GM18520 (cell line): ENCODE results near the gene FRK.
A peak's percentile ranks its signal among the peaks of the same experiment; 100 is the strongest.

Source experiments
- ATAC-seq: cut with Tn5 transposase; IDR thresholded peaks from one replicate; pipeline ENCODE4 v1.9.1; 2021; ENCODE audit not compliant: unreplicated experiment

The FRK gene

GRCh38 chr6:116036075-116036773 is 24.5 kb downstream of the FRK start:
- ATAC-seq = no peak

- ATAC-seq = no peak
Observed at GRCh38 chr6:116035616-116036015, 25.1 kb downstream of the FRK start.

- ATAC-seq = no peak
Observed at GRCh38 chr6:116034327-116034726, 26.4 kb downstream of the FRK start.

- ATAC-seq = no peak
Observed at GRCh38 chr6:116033687-116034303, 26.9 kb downstream of the FRK start.

GRCh38 chr6:116030770-116031169 is 29.9 kb downstream of the FRK start:
- ATAC-seq = no peak

GRCh38 chr6:116029535-116029934 is 31.2 kb downstream of the FRK start:
- peak; percentile 61 for ATAC-seq

- no peak for ATAC-seq
Observed at GRCh38 chr6:116028233-116028632, 32.5 kb downstream of the FRK start.

- ATAC-seq = no peak
Observed at GRCh38 chr6:116027801-116028200, 32.9 kb downstream of the FRK start.

GRCh38 chr6:116025405-116025804 is 35.3 kb downstream of the FRK start:
- ATAC-seq = no peak

- no peak for ATAC-seq
Observed at GRCh38 chr6:116022841-116023445, 37.7 kb downstream of the FRK start.

GRCh38 chr6:116020738-116021137 is 40.0 kb downstream of the FRK start:
- ATAC-seq = no peak

- peak; percentile 76 for ATAC-seq
Observed at GRCh38 chr6:116019428-116019827, 41.3 kb downstream of the FRK start.

GRCh38 chr6:116018976-116019375 is 41.7 kb downstream of the FRK start:
- ATAC-seq = no peak

- no peak for ATAC-seq
Observed at GRCh38 chr6:116017546-116018295, 43.0 kb downstream of the FRK start.

GRCh38 chr6:116016846-116017545 is 43.7 kb downstream of the FRK start:
- ATAC-seq = no peak

GRCh38 chr6:116015983-116016382 is 44.7 kb downstream of the FRK start:
- no peak for ATAC-seq

- ATAC-seq = no peak
Observed at GRCh38 chr6:116015561-116015960, 45.1 kb downstream of the FRK start.

- no peak for ATAC-seq
Observed at GRCh38 chr6:116012951-116013350, 47.7 kb downstream of the FRK start.

- no peak for ATAC-seq
Observed at GRCh38 chr6:116012471-116012949, 48.2 kb downstream of the FRK start.

- peak; percentile 76 for ATAC-seq
Observed at GRCh38 chr6:116011520-116011919, 49.2 kb downstream of the FRK start.
